Thyroid gland (tissue), 4 donors: ENCODE measurements around the gene ACBD6. TPM values are rescaled to one million over a fixed set of nuclear protein-coding genes. Genes with fewer than 3 reads are reported as not detected.
"Not testable (repeated sequence)": the region's sequence is repeated elsewhere in the genome, so short reads cannot be mapped to it uniquely, and the experiment has no call there.

ENCODE experiments used
- DNase-seq, 2 donors: peaks; one replicate each; pipeline ENCODE4 v3.0.0-alpha.2; 2019
- H3K27ac ChIP-seq, 3 donors: fragments of 200-600 bp; sonication (generic); 1 replicate in 2 of 3; 2 replicates in 1 of 3; pipeline ENCODE4 v1.5.1; 2016 to 2019; ENCODE audit warnings: mild to moderate bottlenecking in 1 of 3, moderate library complexity in 1 of 3
- H3K27me3 ChIP-seq: fragments of 200-600 bp; sonication (generic); one replicate; pipeline ENCODE4 v1.5.1; 2019
- H3K36me3 ChIP-seq, 2 donors: fragments of 200-600 bp; sonication (generic); one replicate each; pipeline ENCODE4 v1.5.1; 2016 to 2019
- H3K4me1 ChIP-seq, 2 donors: fragments of 200-600 bp; sonication (generic); one replicate each; pipeline ENCODE4 v1.5.1; 2017 to 2019
- H3K4me3 ChIP-seq, 3 donors: fragments of 200-600 bp; sonication (generic); replicated peaks in 1 of 3; 1 replicate in 2 of 3; 2 replicates in 1 of 3; pipeline ENCODE4 v1.5.1; 2016; ENCODE audit warnings: mild to moderate bottlenecking in 1 of 3
- H3K9me3 ChIP-seq: fragments of 200-600 bp; sonication (generic); one replicate; pipeline ENCODE4 v1.5.1; 2017
- CTCF ChIP-seq, 6 experiments: fragments of 200-600 bp in 3 of 6; fragments of 450-650 bp in 3 of 6; sonication (generic) in 3 of 6; IDR thresholded peaks; one replicate each; pipeline ENCODE4 v1.5.1; 2016 to 2019; ENCODE audit warnings: antibody characterized with exemption in 6 of 6, mild to moderate bottlenecking in 2 of 6, inconsistent platforms in 1 of 6, moderate library complexity in 1 of 6
- POLR2A ChIP-seq, 2 donors: fragments of 450-650 bp; IDR thresholded peaks; one replicate each; pipeline ENCODE4 v1.6.1; 2017; ENCODE audit warnings: antibody characterized with exemption in 2 of 2, mild to moderate bottlenecking in 2 of 2, moderate library complexity in 1 of 2
- WGBS, 2 donors: methylation state at CpG; one replicate each; pipeline ENCODE4 v1.1.5; 2017; 5-methylcytosine and 5-hydroxymethylcytosine counted together
- intact Hi-C: fragments of 100-400 bp; cut with DNase I; formaldehyde crosslinking; loops from one replicate; pipeline ENCODE4 v1.15.1; 2023
- total RNA-seq, 4 donors: library from RNA; depleted of rRNA; stranded (reverse); fragments of >200 nt; gene quantifications; one replicate each; pipeline ENCODE4 v1.2.3, GENCODE V29; 2016

Gene ACBD6
- total RNA-seq, result 10 to 100 TPM; 52.6 to 66.5 (median 57.2) TPM

DNA sequence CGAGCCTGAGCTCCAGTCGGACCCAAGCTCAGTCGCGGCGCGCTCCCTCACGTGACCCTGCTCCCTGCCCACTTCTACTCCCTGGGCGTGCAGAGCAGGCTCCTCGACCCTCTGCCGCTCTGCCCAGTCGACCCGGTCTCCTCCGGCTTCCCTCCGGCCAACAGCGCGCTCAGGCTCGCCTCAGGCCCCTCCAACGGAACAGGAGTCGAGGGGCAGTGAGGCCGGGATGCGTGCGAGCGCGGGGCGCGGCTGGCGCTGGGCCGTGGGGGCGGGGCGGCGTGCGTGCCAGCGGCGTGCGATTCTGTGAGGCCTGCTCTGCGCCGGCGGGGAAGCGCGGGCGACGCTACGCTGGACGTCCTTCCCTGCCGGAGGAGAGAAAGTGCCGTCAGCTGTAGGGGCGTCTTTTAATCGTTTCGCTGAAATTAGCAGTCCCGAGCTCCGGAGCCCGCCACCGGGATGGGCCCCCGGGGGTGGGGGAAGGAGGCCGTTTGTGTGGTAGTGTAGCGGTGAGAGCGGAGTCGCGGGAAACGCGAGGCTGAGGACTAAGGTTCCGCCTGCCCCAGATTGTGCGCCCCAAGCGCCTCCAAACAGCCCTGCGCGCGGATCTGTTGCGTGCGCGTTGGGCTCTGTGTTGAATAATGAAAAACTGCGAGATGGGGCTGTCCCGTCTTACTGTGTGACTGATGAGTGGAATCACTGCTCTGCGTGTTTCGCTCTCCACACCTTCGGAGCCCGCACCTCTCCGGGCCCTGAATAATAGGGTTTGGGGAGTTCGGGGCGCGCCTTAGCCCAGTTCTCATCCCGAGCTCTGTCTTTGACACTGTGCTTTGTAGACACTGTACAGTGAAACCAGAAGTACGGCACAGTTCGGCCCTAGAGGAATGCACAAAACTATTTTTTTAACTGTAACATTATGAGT lies at the start of gene ACBD6:
Gene ACBD6, minus strand, starts transcription at position 217 of the 919 bp plus-strand sequence. CDS start 311 bp downstream, outside the sequence.
- Histone ChIP-seq H3K9me3 (no peaks in the 10 kb centered on the region), H3K4me1 (peaks cover 20 to 24% of the 10 kb centered on the region in 2 donors), H3K36me3 (no peaks in the 10 kb centered on the region), H3K4me3 (peak within 1 kb of the TSS; percentile 30 to 91 (median 69)), H3K27me3 (no peaks in the 10 kb centered on the region), H3K27ac (peak within 1 kb of the TSS; percentile 83 to 96 (median 95))
- intact Hi-C loops, result no loop called here
- DNase-seq, result peak; percentile 78 to 81
- WGBS, 2 donors, result 0% methylated on average over 28 to 48 of the region's 83 CpGs
- TF ChIP-seq POLR2A (IDR thresholded peaks at IDR 0.05) (peak in 1 of 2 donors; percentile 48), CTCF (IDR thresholded peaks at IDR 0.05) (peak in 2 of 6 experiments; percentile 22 to 24)

GRCh38 chr1:180551997-180552396 lies 49.6 kb upstream of the ACBD6 start:
- Histone ChIP-seq H3K9me3 (no peaks in the 10 kb centered on the region), H3K36me3 (no peaks in the 10 kb centered on the region), H3K27ac (no peak overlapping the region), H3K4me1 (peaks cover 10 to 13% of the 10 kb centered on the region in 2 donors), H3K27me3 (no peaks in the 10 kb centered on the region), H3K4me3 (no peak overlapping the region)
- no peak for DNase-seq
- TF ChIP-seq POLR2A (IDR thresholded peaks at IDR 0.05) (no peak), CTCF (IDR thresholded peaks at IDR 0.05) (no peak)
- intact Hi-C loops, result no loop called here
- WGBS, 2 donors, result 85 to 96% methylated on average over 1 of the region's 1 CpG

- intact Hi-C loops, result no loop called here
- H3K36me3 ChIP-seq, result no peaks in the 10 kb centered on the region
- no peaks in the 10 kb centered on the region for H3K9me3 ChIP-seq
- H3K4me1 ChIP-seq, result peaks cover 10 to 13% of the 10 kb centered on the region in 2 donors
- no peak overlapping the region for H3K4me3 ChIP-seq
- no peaks in the 10 kb centered on the region for H3K27me3 ChIP-seq
- no peak for DNase-seq
- no peak for TF ChIP-seq POLR2A (IDR thresholded peaks at IDR 0.05)
- no peak for TF ChIP-seq CTCF (IDR thresholded peaks at IDR 0.05)
- no peak overlapping the region for H3K27ac ChIP-seq
- 89 to 94% methylated on average over 3 of the region's 3 CpGs for WGBS, 2 donors
Observed at GRCh38 chr1:180550241-180550640, 47.9 kb upstream of the ACBD6 start.

DNA sequence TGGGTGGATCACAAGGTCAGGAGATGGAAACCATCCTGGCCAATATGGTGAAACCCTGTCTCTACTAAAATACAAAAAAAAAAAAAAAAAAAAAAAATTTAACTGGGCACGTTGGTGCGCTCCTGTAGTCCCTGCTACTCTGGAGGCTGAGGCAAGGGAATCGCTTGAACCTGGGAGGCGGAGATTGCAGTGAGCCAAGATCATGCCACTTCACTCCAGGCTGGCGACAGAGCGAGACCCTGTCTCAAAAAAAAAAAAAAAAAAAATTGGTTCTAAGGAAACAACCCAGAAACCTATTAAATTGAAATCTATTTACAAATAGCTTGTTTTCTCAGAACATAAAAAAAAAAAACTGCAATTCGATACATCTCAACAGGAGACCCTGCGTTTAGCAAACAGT lies 47.4 kb upstream of the ACBD6 start:
- H3K9me3 ChIP-seq, H3K27ac ChIP-seq, H3K4me3 ChIP-seq, H3K27me3 ChIP-seq, intact Hi-C loops, H3K36me3 ChIP-seq: not testable (repeated sequence)
- peak; percentile 12 to 24 for DNase-seq
- 80 to 82% methylated on average over 8 of the region's 8 CpGs for WGBS, 2 donors
- H3K4me1 ChIP-seq, result peaks cover 10 to 13% of the 10 kb centered on the region in 2 donors

DNA sequence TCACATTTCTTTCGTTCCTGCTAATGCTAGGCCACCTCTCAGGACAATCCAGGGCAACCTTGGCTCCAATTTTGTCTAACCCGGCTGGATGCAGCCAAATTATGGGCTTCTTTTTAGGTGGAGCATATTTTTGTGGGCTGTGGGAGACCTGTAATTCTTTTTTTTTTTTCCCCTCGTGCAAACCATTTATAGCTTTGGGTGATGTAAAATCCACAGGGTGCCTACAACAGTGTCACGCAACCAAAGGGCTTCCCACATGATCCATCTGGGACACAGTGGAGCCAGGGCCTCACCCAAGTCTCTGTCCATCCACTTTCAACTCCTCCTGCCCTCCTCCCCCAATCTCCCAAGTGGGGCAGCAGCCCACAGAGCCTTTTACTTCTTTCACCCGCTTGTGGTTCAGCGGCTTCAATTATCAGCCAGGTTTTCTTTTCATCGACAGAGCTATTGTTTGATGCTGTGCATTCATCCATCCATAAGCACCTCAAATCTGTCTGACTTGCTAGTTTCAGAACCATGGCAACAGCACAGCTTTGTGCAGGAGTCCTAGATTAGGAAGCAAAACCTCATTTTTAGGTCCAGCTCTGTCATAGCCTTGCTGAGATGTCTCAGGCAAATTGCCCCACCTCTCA lies 46.4 kb upstream of the ACBD6 start:
- intact Hi-C loops, result no loop called here
- no peaks in the 10 kb centered on the region for H3K27me3 ChIP-seq
- no peaks in the 10 kb centered on the region for H3K36me3 ChIP-seq
- H3K4me3 ChIP-seq, result no peak overlapping the region
- peak overlapping the region in 1 of 3 donors; percentile 10 for H3K27ac ChIP-seq
- no peaks in the 10 kb centered on the region for H3K9me3 ChIP-seq
- WGBS, 2 donors, result 57 to 60% methylated on average over 7 of the region's 7 CpGs
- TF ChIP-seq POLR2A (IDR thresholded peaks at IDR 0.05) (no peak), CTCF (IDR thresholded peaks at IDR 0.05) (no peak)
- DNase-seq, result peak; percentile 4 to 8
- H3K4me1 ChIP-seq, result peaks cover 13 to 16% of the 10 kb centered on the region in 2 donors
